Mesenchymal stem cell (in vitro differentiated cells and primary cell): ENCODE measurements around the gene C17orf67.

Experiments used
- DNase-seq: peaks from one replicate; pipeline ENCODE4 v3.0.0-alpha.2; 2013
- H2AFZ ChIP-seq: one replicate; pipeline ENCODE4 v1.6.1; 2013; ENCODE audit warnings: low read depth, mild to moderate bottlenecking, control low read depth, inconsistent platforms, low read length, moderate library complexity
- H2AK5ac ChIP-seq: 2 replicates; pipeline ENCODE4 v1.6.1; 2013; ENCODE audit warnings: low read length, moderate library complexity, mild to moderate bottlenecking, inconsistent platforms; ENCODE audit not compliant: severe bottlenecking
- H2BK120ac ChIP-seq: one replicate; pipeline ENCODE4 v1.6.1; 2013; ENCODE audit warnings: low read depth, mild to moderate bottlenecking, inconsistent platforms, low read length, moderate library complexity
- H2BK12ac ChIP-seq, 2 experiments: one replicate each; pipeline ENCODE4 v1.6.1; 2013; ENCODE audit warnings: inconsistent platforms in 2 of 2, low read length in 2 of 2, mild to moderate bottlenecking in 2 of 2, moderate library complexity in 2 of 2, control low read depth in 1 of 2
- H2BK15ac ChIP-seq: one replicate; pipeline ENCODE4 v1.6.1; 2013; ENCODE audit warnings: mild to moderate bottlenecking, low read depth, inconsistent platforms; ENCODE audit not compliant: poor library complexity, severe bottlenecking
- H2BK5ac ChIP-seq: 2 replicates; pipeline ENCODE4 v1.6.1; 2013; ENCODE audit warnings: low read depth, mild to moderate bottlenecking, low read length, control low read depth, inconsistent platforms; ENCODE audit not compliant: poor library complexity, severe bottlenecking
- H3K14ac ChIP-seq, 2 experiments: one replicate each; pipeline ENCODE4 v1.6.1; 2013; ENCODE audit warnings: inconsistent platforms in 2 of 2, low read length in 2 of 2, control low read depth in 1 of 2, mild to moderate bottlenecking in 1 of 2, moderate library complexity in 1 of 2
- H3K18ac ChIP-seq, 2 experiments: one replicate each; pipeline ENCODE4 v1.6.1; 2013; ENCODE audit warnings: inconsistent platforms in 2 of 2, low read length in 2 of 2, control low read depth in 1 of 2, low read depth in 1 of 2, mild to moderate bottlenecking in 1 of 2
- H3K23ac ChIP-seq, 2 experiments: one replicate each; pipeline ENCODE4 v1.6.1; 2013; ENCODE audit warnings: inconsistent platforms in 2 of 2, low read length in 2 of 2, mild to moderate bottlenecking in 2 of 2, moderate library complexity in 2 of 2, control low read depth in 1 of 2
- H3K27ac ChIP-seq: 2 replicates; pipeline ENCODE4 v1.5.1; 2013; ENCODE audit warnings: mild to moderate bottlenecking, moderate library complexity, low read length, control low read depth, inconsistent platforms; ENCODE audit not compliant: poor library complexity, severe bottlenecking
- H3K27me3 ChIP-seq, 2 experiments: 2 replicates each; pipeline versions ENCODE4 v1.6.1 to v1.7.0; 2013; ENCODE audit warnings: low read length in 2 of 2, mild to moderate bottlenecking in 2 of 2, moderate library complexity in 2 of 2, control low read depth in 1 of 2, inconsistent platforms in 1 of 2; ENCODE audit not compliant: control insufficient read depth in 1 of 2, insufficient read depth in 1 of 2
- H3K36me3 ChIP-seq, 2 experiments: 2 replicates each; pipeline versions ENCODE4 v1.6.1 to v1.7.0; 2013; ENCODE audit warnings: low read length in 2 of 2, control low read depth in 1 of 2, inconsistent platforms in 1 of 2, low read depth in 1 of 2, mild to moderate bottlenecking in 1 of 2; ENCODE audit not compliant: insufficient read depth in 2 of 2, control insufficient read depth in 1 of 2
- H3K4ac ChIP-seq, 2 experiments: one replicate each; pipeline ENCODE4 v1.6.1; 2013; ENCODE audit warnings: inconsistent platforms in 2 of 2, low read length in 2 of 2, mild to moderate bottlenecking in 2 of 2, moderate library complexity in 2 of 2, control low read depth in 1 of 2, low read depth in 1 of 2
- H3K4me1 ChIP-seq: 2 replicates; pipeline ENCODE4 v1.6.1; 2013; ENCODE audit warnings: low read depth, low read length, control low read depth; ENCODE audit not compliant: control insufficient read depth, insufficient read depth
- H3K4me2 ChIP-seq: 2 replicates; pipeline ENCODE4 v1.6.1; 2013; ENCODE audit warnings: low read length, mild to moderate bottlenecking, inconsistent platforms; ENCODE audit not compliant: poor library complexity, severe bottlenecking
- H3K4me3 ChIP-seq, 2 experiments: 2 replicates each; pipeline versions ENCODE4 v1.5.1 to v1.7.0; 2013; ENCODE audit warnings: low read length in 2 of 2, mild to moderate bottlenecking in 2 of 2, control low read depth in 1 of 2, low read depth in 1 of 2; ENCODE audit not compliant: insufficient read depth in 1 of 2
- H3K79me1 ChIP-seq: replicated peaks from 2 replicates; pipeline ENCODE4 v1.6.1; 2013; ENCODE audit warnings: mild to moderate bottlenecking, control low read depth, low read length, inconsistent platforms; ENCODE audit not compliant: poor library complexity, severe bottlenecking
- H3K9ac ChIP-seq: 2 replicates; pipeline ENCODE4 v1.7.0; 2013; ENCODE audit warnings: mild to moderate bottlenecking, low read length, moderate library complexity
- H3K9me3 ChIP-seq: 2 replicates; pipeline ENCODE4 v1.7.0; 2013; ENCODE audit warnings: mild to moderate bottlenecking, low read length; ENCODE audit not compliant: control insufficient read depth
- H4K8ac ChIP-seq: one replicate; pipeline ENCODE4 v1.6.1; 2013; ENCODE audit warnings: inconsistent platforms, mild to moderate bottlenecking, low read length, moderate library complexity
- H4K91ac ChIP-seq: one replicate; pipeline ENCODE4 v1.6.1; 2013; ENCODE audit warnings: mild to moderate bottlenecking, low read length, inconsistent platforms
- WGBS: methylation state at CpG from one replicate; pipeline ENCODE4 v1.1.7; 2013; ENCODE audit warnings: mixed read lengths; 5-methylcytosine and 5-hydroxymethylcytosine counted together

C17orf67 gene

GRCh38 chr17:56765449-56765848 lies 68.3 kb downstream of the C17orf67 start:
- H3K27me3 ChIP-seq: peaks cover 23 to 37% of the 10 kb centered on the region in 2 experiments
- no peak overlapping the region for H3K14ac ChIP-seq
- H3K18ac ChIP-seq: no peak overlapping the region

GRCh38 chr17:56762988-56763387 lies 70.7 kb downstream of the C17orf67 start:
- whole genome bisulfite sequencing: 100% methylated on average over 1 of the region's 1 CpG
- H2BK5ac ChIP-seq: no peak overlapping the region
- H3K4ac ChIP-seq: no peak overlapping the region

More at GRCh38 chr17:56765449-56765848, 68.3 kb downstream of the C17orf67 start:
- no peaks in the 10 kb centered on the region for H3K4me1 ChIP-seq
- H2AK5ac ChIP-seq: no peak overlapping the region
- no peak overlapping the region for H4K91ac ChIP-seq
- no peak overlapping the region for H3K4me3 ChIP-seq
- H3K27ac ChIP-seq: no peak overlapping the region
- H2BK120ac ChIP-seq: no peak overlapping the region
- no peaks in the 10 kb centered on the region for H3K79me1 ChIP-seq
- H3K23ac ChIP-seq: no peak overlapping the region
- no peak for DNase-seq
- H3K9me3 ChIP-seq: no peaks in the 10 kb centered on the region
- H2AFZ ChIP-seq: no peak overlapping the region
- no peak overlapping the region for H3K4ac ChIP-seq
- over 99% methylated on average over 4 of the region's 4 CpGs for WGBS
- no peak overlapping the region for H4K8ac ChIP-seq
- no peak overlapping the region for H3K4me2 ChIP-seq
- no peak overlapping the region for H3K9ac ChIP-seq
- H2BK15ac ChIP-seq: no peak overlapping the region
- no peak overlapping the region for H2BK5ac ChIP-seq
- H2BK12ac ChIP-seq: no peak overlapping the region
- H3K36me3 ChIP-seq: no peaks in the 10 kb centered on the region

GRCh38 chr17:56762144-56762543 lies 71.6 kb downstream of the C17orf67 start:
- H3K79me1 ChIP-seq: no peaks in the 10 kb centered on the region
- no peak overlapping the region for H3K4me3 ChIP-seq
- H3K4me1 ChIP-seq: no peaks in the 10 kb centered on the region
- peak overlapping the region; percentile 9 for H4K91ac ChIP-seq
- no peak overlapping the region for H2BK12ac ChIP-seq
- no peak overlapping the region for H3K4ac ChIP-seq
- no peak overlapping the region for H3K4me2 ChIP-seq
- H3K14ac ChIP-seq: no peak overlapping the region
- no peak for DNase-seq
- no peak overlapping the region for H3K9ac ChIP-seq
- H3K9me3 ChIP-seq: no peaks in the 10 kb centered on the region
- no peak overlapping the region for H3K27ac ChIP-seq
- H3K18ac ChIP-seq: no peak overlapping the region
- 96% methylated on average over 5 of the region's 5 CpGs for WGBS
- H2BK5ac ChIP-seq: no peak overlapping the region
- no peak overlapping the region for H2AK5ac ChIP-seq
- H3K27me3 ChIP-seq: peaks cover 9 to 20% of the 10 kb centered on the region in 2 experiments
- no peak overlapping the region for H2AFZ ChIP-seq
- H3K23ac ChIP-seq: no peak overlapping the region
- no peak overlapping the region for H4K8ac ChIP-seq
- no peak overlapping the region for H2BK120ac ChIP-seq
- no peaks in the 10 kb centered on the region for H3K36me3 ChIP-seq
- H2BK15ac ChIP-seq: peak overlapping the region; percentile 7

More at GRCh38 chr17:56762988-56763387, 70.7 kb downstream of the C17orf67 start:
- no peak overlapping the region for H3K27ac ChIP-seq
- H3K4me2 ChIP-seq: no peak overlapping the region
- no peak overlapping the region for H2AK5ac ChIP-seq
- H4K91ac ChIP-seq: no peak overlapping the region
- no peaks in the 10 kb centered on the region for H3K79me1 ChIP-seq
- no peak overlapping the region for H3K4me3 ChIP-seq
- H3K9me3 ChIP-seq: no peaks in the 10 kb centered on the region
- H2BK120ac ChIP-seq: no peak overlapping the region
- no peaks in the 10 kb centered on the region for H3K36me3 ChIP-seq
- no peak overlapping the region for H2BK15ac ChIP-seq
- peaks cover 14 to 22% of the 10 kb centered on the region in 2 experiments for H3K27me3 ChIP-seq
- H2AFZ ChIP-seq: no peak overlapping the region
- H3K14ac ChIP-seq: no peak overlapping the region
- H3K9ac ChIP-seq: no peak overlapping the region
- H3K23ac ChIP-seq: no peak overlapping the region
- H3K4me1 ChIP-seq: no peaks in the 10 kb centered on the region
- H4K8ac ChIP-seq: no peak overlapping the region
- H3K18ac ChIP-seq: no peak overlapping the region
- no peak for DNase-seq
- H2BK12ac ChIP-seq: no peak overlapping the region

GRCh38 chr17:56761387-56761786 lies 72.3 kb downstream of the C17orf67 start:
- no peaks in the 10 kb centered on the region for H3K79me1 ChIP-seq
- H2BK15ac ChIP-seq: no peak overlapping the region
- no peak overlapping the region for H3K23ac ChIP-seq
- H2BK12ac ChIP-seq: peak overlapping the region in 1 of 2 experiments; percentile 37
- H3K9me3 ChIP-seq: no peaks in the 10 kb centered on the region
- no peak overlapping the region for H2BK5ac ChIP-seq
- no peak overlapping the region for H3K4ac ChIP-seq
- H3K27me3 ChIP-seq: peaks cover 9 to 20% of the 10 kb centered on the region in 2 experiments
- no peak overlapping the region for H2AK5ac ChIP-seq
- no peak overlapping the region for H3K27ac ChIP-seq
- H3K9ac ChIP-seq: no peak overlapping the region
- H3K4me1 ChIP-seq: no peaks in the 10 kb centered on the region
- no peak for DNase-seq
- H2AFZ ChIP-seq: no peak overlapping the region
- no peak overlapping the region for H4K91ac ChIP-seq
- no peak overlapping the region for H3K4me3 ChIP-seq
- H2BK120ac ChIP-seq: no peak overlapping the region
- H3K4me2 ChIP-seq: no peak overlapping the region
- 95% methylated on average over 2 of the region's 2 CpGs for WGBS
- H3K36me3 ChIP-seq: no peaks in the 10 kb centered on the region
- H3K18ac ChIP-seq: peak overlapping the region in 1 of 2 experiments; percentile 44
- H4K8ac ChIP-seq: no peak overlapping the region
- H3K14ac ChIP-seq: no peak overlapping the region
